GM12864 (cell line): ENCODE results near the gene TLE4.

Source experiments
- DNase-seq: peaks from one replicate; pipeline ENCODE4 v3.0.0-alpha.2; 2011; ENCODE audit warnings: low read depth
- H3K4me3 ChIP-seq: 2 replicates; pipeline ENCODE4 v1.5.1; 2011; ENCODE audit warnings: mild to moderate bottlenecking, low read depth, low read length, control low read depth
- CTCF ChIP-seq: IDR thresholded peaks from 2 replicates; pipeline ENCODE4 v1.5.1; 2011; ENCODE audit warnings: low read depth, mild to moderate bottlenecking, moderate library complexity, low read length, control low read depth, inconsistent platforms; ENCODE audit errors: missing control alignments

TLE4 gene

DNA sequence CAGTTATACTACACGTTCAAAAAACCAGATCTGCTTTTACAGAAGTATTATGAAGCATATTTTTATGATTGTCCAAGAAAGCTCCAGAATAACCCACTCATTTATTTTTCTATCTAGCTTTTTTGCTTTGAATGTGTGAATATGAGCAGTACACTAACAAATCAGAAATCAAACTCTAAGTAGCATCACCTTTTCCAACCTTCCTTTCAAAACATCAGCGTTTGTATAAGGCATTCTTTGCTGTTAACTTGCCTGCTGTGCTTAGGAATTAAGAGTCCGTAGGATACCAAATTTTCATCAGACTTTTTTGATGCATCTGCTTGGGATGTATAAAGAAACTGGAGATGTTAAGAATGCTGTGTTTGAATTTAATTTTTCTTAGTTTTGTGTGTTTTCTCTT, 3.8 kb downstream of the TLE4 start:
- no peak overlapping the region for H3K4me3 ChIP-seq
- no peak for TF ChIP-seq CTCF
- DNase-seq: no peak

- DNase-seq: no peak
- no peak overlapping the region for H3K4me3 ChIP-seq
- TF ChIP-seq CTCF: no peak
Measured at GRCh38 chr9:79577969-79578723, 6.4 kb downstream of the TLE4 start.

DNA sequence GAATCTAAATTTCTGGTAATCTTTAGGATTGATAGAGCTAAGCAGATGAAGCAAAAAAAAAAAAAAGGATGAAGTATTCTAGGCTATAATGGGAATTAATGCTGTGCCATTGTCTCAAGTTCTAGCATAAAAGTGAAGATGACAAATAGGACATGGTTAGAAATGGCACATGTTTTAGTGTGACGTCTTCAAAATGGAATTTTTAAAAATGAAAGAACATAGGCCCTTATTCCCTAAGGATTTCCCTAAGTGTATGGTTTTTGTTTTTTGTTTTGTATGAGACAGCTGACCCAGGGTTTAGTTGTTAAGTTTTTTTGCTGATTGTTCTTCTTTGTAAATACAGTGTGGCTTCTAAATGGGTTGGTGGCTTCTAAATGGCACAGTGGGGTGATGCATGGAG, 7.1 kb downstream of the TLE4 start:
- DNase-seq: no peak
- H3K4me3 ChIP-seq: no peak overlapping the region
- TF ChIP-seq CTCF: no peak

DNA sequence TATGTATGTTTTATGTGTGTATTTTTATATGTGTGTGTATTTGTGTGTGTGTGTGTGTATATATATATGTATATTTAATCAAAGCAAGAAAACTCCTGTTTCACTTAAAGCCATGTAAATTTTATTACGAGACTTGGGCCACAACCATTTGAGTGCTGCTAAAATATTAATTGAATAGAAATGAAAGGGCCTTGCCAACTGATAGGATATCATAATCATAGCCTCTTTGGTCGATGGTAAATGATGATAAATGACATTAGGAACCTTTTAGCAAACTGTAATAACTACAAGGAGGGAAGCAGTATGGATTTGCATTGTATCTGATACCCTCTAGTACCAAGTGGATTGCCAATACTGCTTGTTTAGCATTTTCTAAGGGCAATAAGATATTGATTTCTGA, 7.9 kb downstream of the TLE4 start:
- no peak for DNase-seq
- no peak for TF ChIP-seq CTCF
- no peak overlapping the region for H3K4me3 ChIP-seq

DNA sequence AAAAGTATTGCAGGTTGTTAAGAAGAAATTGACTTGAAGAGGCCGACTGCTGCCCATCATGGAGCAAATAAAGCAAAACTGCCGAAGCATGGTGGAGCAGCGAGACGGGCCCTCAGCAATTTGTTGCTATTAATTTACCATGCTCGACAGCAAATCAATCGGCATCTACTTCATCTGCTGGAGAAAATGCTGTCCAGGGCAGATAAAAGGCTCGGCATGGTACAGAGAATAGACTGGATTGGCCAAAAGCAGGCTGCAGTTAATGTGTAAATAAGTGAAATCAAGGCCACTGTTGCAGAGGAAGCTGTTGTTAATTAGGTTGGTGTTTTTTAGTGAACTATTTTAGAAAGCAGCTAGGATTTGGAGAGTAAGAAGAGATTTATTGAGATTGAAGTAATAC, 8.3 kb downstream of the TLE4 start:
- H3K4me3 ChIP-seq: no peak overlapping the region

DNA sequence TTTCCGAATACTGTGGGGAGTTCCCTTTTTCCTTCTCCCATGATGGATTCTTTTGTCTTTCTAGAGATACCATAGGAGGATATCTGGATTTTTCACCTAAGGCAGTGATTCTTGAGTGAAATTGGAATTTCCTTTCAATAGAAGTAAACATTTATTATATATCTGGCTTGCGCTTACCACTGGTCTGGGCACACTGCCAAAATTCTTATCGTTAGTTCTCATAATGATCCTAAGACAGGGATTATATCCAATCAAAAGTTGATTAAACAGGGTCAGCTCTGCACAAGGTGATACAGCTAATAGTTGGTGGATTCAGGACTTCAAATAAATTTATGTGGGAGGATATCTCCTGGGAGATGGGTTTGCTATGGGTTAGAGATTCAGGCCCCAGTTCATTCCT, 9.6 kb downstream of the TLE4 start:
- TF ChIP-seq CTCF: no peak
- H3K4me3 ChIP-seq: no peak overlapping the region
- DNase-seq: no peak

More for the DNA sequence above, 8.3 kb downstream of the TLE4 start:
- no peak for DNase-seq
- no peak for TF ChIP-seq CTCF

- DNase-seq: no peak
- no peak for TF ChIP-seq CTCF
- H3K4me3 ChIP-seq: no peak overlapping the region
Measured at GRCh38 chr9:79581794-79582193, 10.0 kb downstream of the TLE4 start.
